Cardiac muscle cell (in vitro differentiated cells and primary cell): Measurements from ENCODE around the gene NKD2. TPM values are rescaled to one million over a fixed set of nuclear protein-coding genes. Genes with fewer than 3 reads are reported as not detected.

Source experiments
- DNase-seq, 2 donors: peaks; one replicate each; pipeline versions ENCODE4 v3.0.0 to v3.0.0-alpha.2; 2010 to 2017; ENCODE audit warnings: low read depth in 1 of 2, low spot score in 1 of 2
- H3K27ac ChIP-seq: fragments of 200-600 bp; sonication (generic); 2 replicates; pipeline ENCODE4 v1.5.1; 2016
- H3K27me3 ChIP-seq: fragments of 200-600 bp; sonication (generic); 2 replicates; pipeline ENCODE4 v1.6.0; 2016; ENCODE audit warnings: control low read depth
- H3K36me3 ChIP-seq: fragments of 200-600 bp; sonication (generic); 2 replicates; pipeline ENCODE4 v1.5.1; 2016; ENCODE audit warnings: control low read depth
- H3K4me1 ChIP-seq: fragments of 200-600 bp; sonication (generic); 2 replicates; pipeline ENCODE4 v1.8.1; 2017; ENCODE audit warnings: low read depth, mild to moderate bottlenecking, mixed run types
- H3K4me3 ChIP-seq: fragments of 200-600 bp; sonication (generic); 2 replicates; pipeline ENCODE4 v1.5.1; 2016; ENCODE audit warnings: mild to moderate bottlenecking
- H3K9me3 ChIP-seq: fragments of 200-600 bp; sonication (generic); 2 replicates; pipeline ENCODE4 v1.5.1; 2017; ENCODE audit warnings: low read depth, mild to moderate bottlenecking, control low read depth
- CTCF ChIP-seq: IDR thresholded peaks from 2 replicates; pipeline ENCODE4 v1.5.1; 2012; ENCODE audit warnings: low read depth, mild to moderate bottlenecking, low read length
- polyA plus RNA-seq: library from polyadenylated mRNA; unstranded; fragments of >200 nt; fragmentation: Nextera tagmentation; extraction: Ambion mirVana; gene quantifications from 2 replicates; pipeline ENCODE4 v1.2.1, GENCODE V29; 2016
- total RNA-seq: library from RNA; depleted of rRNA; stranded (reverse); fragments of >200 nt; gene quantifications from 2 replicates; pipeline ENCODE4 v1.2.3, GENCODE V29; 2016

NKD2 gene
- total and polyA plus RNA-seq, 2 experiments from 2014 or later = 3.4 to 3.9 TPM

- H3K27me3 ChIP-seq = no peaks in the 10 kb centered on the region
- no peak for TF ChIP-seq CTCF
- H3K4me1 ChIP-seq = no peaks in the 10 kb centered on the region
- DNase-seq = no peak
- no peak overlapping the region for H3K4me3 ChIP-seq
- H3K36me3 ChIP-seq = no peaks in the 10 kb centered on the region
- no peak overlapping the region for H3K27ac ChIP-seq
- no peaks in the 10 kb centered on the region for H3K9me3 ChIP-seq
Observed at GRCh38 chr5:1033178-1033577, 24.6 kb downstream of the NKD2 start.

GRCh38 chr5:1033606-1034420, 25.2 kb downstream of the NKD2 start:
- no peak for DNase-seq
- Histone ChIP-seq H3K4me3 (no peak overlapping the region), H3K27me3 (no peaks in the 10 kb centered on the region), H3K27ac (no peak overlapping the region), H3K36me3 (no peaks in the 10 kb centered on the region), H3K9me3 (no peaks in the 10 kb centered on the region), H3K4me1 (no peaks in the 10 kb centered on the region)
- no peak for TF ChIP-seq CTCF

GRCh38 chr5:1034421-1034905, 25.9 kb downstream of the NKD2 start:
- Histone ChIP-seq H3K4me1 (no peaks in the 10 kb centered on the region), H3K4me3 (no peak overlapping the region), H3K9me3 (no peaks in the 10 kb centered on the region), H3K27me3 (no peaks in the 10 kb centered on the region), H3K36me3 (no peaks in the 10 kb centered on the region), H3K27ac (no peak overlapping the region)
- no peak for TF ChIP-seq CTCF
- no peak for DNase-seq

- Histone ChIP-seq H3K9me3 (no peaks in the 10 kb centered on the region), H3K36me3 (no peaks in the 10 kb centered on the region), H3K4me1 (no peaks in the 10 kb centered on the region), H3K4me3 (no peak overlapping the region), H3K27ac (no peak overlapping the region), H3K27me3 (no peaks in the 10 kb centered on the region)
- no peak for TF ChIP-seq CTCF
- no peak for DNase-seq
Observed at GRCh38 chr5:1034986-1035385, 26.4 kb downstream of the NKD2 start.

- H3K9me3 ChIP-seq = no peaks in the 10 kb centered on the region
- no peaks in the 10 kb centered on the region for H3K27me3 ChIP-seq
- H3K36me3 ChIP-seq = no peaks in the 10 kb centered on the region
- no peak overlapping the region for H3K4me3 ChIP-seq
- H3K4me1 ChIP-seq = no peaks in the 10 kb centered on the region
- no peak for TF ChIP-seq CTCF
- no peak for DNase-seq
- H3K27ac ChIP-seq = no peak overlapping the region
Observed at GRCh38 chr5:1035421-1036405, 27.1 kb downstream of the NKD2 start.
